Stimulated activated CD4-positive, alpha-beta T cell treated with anti-CD3 and anti-CD28 coated beads, Interleukin-2, amount 100 ng/mL, for 24 hours (primary cell): ENCODE results near the gene FAM151A.

ENCODE experiments used
- DNase-seq, 2 donors: peaks; one replicate each; pipeline ENCODE4 v3.0.0-alpha.2; 2020

The FAM151A gene

GRCh38 chr1:54603241-54603640, 20.1 kb downstream of the FAM151A start:
- DNase-seq = no peak

GRCh38 chr1:54602554-54602953, 20.8 kb downstream of the FAM151A start:
- DNase-seq = no peak

DNA sequence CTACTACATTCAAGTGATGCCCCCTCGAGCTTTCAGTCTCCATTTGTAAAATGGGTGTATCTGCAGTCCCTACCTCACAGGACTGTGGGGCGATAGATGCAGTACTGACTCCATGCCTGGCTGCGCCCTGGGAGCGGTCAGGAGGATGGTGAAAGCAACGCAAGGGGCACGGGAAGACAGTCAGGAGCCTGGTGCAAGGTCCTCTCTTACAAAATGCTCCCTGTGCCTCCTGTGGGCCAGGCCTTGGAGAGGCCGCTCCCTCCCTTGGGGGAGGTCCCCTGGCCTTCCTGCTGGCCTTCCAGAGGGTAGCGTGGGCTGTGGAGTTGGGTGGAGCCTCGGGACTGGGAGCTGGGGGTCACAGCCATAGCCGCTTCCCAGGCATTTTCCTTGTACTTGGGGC, 21.6 kb downstream of the FAM151A start:
- no peak for DNase-seq

- no peak for DNase-seq
These were observed 22.2 kb downstream of the FAM151A start for GRCh38 chr1:54600947-54601721.

GRCh38 chr1:54599211-54599823, 24.0 kb downstream of the FAM151A start:
- no peak for DNase-seq

- DNase-seq = no peak
These were observed 25.8 kb downstream of the FAM151A start for GRCh38 chr1:54597455-54598030.

DNA sequence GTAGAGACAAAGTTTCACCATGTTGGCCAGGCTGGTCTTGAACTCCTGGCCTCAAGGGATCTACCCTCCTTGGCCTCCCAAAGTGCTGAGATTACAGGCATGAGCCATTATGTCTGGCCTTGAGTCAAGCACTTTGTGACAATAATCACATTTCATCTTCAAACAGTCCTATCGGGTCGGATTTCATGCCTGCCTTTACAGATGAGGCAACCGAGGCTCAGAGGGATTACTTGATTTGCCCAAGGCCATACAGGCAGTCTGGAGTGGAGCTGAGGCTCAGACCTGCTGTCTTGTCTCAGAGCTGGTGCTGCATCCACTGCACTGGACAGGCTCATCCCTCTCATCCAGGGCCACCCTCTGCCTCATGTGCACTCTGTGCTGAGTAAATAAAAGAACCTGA, 26.6 kb downstream of the FAM151A start:
- DNase-seq = no peak

GRCh38 chr1:54595956-54596498, 27.3 kb downstream of the FAM151A start:
- DNase-seq = no peak

DNA sequence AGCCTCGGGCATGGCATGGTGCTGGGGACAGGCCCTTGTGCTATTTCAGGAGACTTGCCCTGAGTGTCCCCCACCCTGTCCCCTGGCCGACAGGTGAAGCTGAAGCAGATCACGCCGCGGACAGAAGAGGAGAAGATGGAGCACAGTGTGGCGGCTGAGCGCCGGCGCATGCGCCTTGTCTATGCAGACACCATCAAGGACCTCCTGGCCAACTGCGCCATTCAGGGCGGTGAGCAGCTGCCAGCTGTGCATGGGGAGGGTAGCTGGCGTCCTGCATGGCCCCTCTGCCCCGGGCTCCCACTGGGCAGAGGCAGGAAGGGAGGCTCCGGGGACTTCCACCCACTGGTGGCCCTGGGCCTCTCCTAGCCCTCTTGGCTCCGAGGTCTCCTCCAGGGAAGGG, 28.9 kb downstream of the FAM151A start:
- no peak for DNase-seq

DNA sequence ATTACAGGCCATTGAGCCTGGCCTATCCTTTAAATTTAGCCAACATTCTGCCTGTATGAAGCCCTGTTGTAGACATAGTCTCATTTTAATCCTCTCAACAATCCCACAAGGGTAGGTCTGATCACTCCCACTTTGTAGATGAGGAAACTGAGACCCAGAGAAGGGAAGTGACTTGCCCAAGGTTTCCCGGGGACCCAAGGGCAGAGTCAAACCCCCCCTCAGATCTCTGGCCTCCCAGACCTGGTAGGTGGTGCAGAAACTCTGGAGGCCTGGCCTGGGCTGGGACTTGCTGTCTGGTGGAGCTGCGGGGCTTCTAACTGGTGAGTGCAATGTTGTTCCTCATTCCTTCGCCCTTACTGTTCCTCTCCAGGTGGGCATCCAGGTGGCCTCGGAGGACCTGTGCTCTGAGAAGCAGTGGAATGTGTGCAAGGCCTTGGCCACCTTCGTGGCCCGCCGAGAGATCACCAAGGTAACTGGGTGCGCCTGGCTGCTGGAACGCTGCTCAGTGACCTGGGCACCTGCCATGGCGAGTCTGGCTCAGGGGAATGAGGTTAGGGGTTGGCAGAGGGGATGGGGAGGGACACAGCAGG, 29.7 kb downstream of the FAM151A start:
- no peak for DNase-seq

GRCh38 chr1:54591127-54591756, 32.1 kb downstream of the FAM151A start:
- DNase-seq = no peak

- no peak for DNase-seq
These were observed 34.9 kb downstream of the FAM151A start for GRCh38 chr1:54588377-54588776.

DNA sequence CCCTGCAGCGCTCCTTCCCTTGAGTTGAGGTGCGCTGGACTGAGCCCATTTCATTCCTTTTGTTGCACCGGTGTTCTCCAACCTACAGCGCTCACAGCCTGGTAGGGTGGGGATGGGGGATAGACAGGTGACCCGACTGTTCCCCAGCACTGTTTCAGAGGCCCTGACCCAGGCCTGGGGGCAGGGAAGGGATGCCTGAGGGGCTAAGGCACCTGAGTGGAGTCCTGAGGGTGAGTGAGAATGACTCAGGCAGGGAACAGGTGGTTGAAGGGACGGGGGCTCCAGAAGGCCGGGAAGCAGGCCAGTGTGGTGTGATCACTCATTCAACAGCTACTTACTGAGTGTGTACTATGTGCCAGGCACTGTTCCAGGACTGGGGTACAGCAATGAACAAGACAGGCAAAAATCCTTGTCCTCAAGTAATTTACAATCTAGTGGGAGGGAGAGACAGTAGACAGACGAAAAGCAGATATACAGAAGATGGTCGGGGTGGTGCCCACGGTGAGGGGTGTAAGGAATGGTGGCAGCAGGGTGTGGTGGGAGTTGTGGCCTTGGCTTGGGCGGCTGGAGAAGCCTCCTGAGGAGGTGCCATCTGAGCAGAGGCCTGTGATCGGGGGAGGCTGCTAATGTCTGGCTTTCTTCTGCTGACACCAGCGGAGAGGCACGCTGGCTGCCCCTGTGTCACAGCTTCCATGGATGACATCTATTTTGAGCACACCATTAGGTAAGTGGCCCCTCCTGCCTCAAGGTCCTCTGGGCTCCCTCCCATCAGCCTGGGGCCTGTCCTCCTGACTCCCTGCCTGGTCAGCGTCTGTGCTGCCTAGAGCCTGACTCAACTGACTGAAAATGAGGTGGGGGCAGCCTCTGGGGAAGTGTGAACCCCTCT, 37.9 kb downstream of the FAM151A start:
- no peak for DNase-seq

DNA sequence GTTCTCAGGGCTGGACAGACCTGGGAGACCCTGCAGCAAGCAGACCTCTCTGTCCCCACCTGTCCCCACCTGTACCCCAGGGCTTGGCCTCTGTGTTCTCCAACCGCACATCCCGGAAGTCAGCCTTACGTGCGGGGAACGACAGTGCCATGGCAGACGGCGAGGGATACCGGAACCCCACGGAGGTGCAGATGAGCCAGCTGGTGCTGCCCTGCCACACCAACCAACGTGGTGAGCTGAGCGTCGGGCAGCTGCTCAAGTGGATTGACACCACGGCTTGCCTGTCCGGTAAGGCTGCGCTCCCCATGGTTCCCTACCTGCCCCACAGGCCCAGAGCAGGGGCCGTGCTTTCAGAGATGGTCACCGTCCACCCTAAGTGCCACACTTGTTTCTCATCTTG, 38.8 kb downstream of the FAM151A start:
- DNase-seq = no peak

GRCh38 chr1:54583871-54584270, 39.5 kb downstream of the FAM151A start:
- no peak for DNase-seq

DNA sequence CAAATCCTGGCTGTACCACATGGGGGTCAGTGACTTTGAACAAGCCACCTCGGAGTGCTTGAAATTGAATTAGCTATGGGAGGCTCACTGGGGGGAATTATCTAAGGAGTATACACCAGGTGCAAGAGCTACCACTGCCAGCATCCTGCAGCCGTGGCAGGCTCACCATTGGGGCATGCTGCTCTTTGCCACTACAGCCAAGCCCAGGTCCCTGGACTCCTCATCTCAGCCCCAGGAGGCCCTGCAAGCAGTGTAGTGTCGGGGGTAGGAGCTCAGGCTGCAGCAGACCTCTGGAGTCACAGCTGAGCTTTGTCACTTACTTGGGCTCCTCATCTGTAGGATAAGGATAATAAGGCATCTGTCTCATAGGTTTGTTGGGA, 40.0 kb downstream of the FAM151A start:
- DNase-seq = no peak

- no peak for DNase-seq
These were observed 40.6 kb downstream of the FAM151A start for GRCh38 chr1:54582566-54583306.

DNA sequence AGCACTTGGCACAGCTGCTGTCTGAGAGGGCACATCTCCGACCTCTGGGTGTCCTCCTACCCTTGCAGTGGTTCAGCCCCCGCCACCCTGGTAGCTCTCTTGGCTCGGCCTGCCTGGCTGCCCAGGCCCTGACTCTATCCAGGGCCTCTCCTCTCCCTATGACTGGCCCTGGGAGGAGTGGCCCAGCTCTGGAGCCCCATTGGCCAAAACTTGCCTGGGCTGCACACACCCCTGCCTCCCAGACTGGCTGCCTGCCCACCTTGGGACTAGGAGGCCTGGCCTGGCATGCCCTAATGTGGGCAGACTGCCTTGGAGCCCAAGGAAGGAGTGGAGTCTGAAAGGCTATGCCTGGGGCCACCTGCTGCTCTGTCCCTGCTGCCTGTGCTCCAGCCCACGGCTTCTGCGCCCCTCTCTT, 41.7 kb downstream of the FAM151A start:
- DNase-seq = no peak

- DNase-seq = no peak
These were observed 42.3 kb downstream of the FAM151A start for GRCh38 chr1:54580856-54581550.

DNA sequence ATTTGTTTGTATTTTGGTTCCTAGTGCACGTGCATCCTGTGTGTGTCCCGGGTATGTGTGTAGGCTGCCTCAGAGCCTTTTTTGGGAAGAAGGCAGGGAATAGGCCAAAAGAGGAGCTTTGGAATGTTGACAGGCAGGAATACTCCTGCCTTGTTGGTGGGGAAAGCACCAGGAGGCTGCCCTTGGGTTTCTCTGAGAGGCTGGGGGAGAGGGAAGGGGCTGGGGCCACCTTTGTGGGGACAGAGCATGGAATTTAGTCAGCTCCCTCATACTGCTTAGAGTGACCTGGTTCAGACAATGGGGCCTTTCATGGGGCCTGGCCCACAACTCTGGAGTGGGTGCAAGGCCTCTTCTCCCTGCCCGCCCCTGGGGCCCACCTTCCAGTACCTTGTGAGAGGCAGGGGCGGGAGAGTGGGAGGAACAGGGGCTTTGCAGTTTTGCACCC, 44.0 kb downstream of the FAM151A start:
- no peak for DNase-seq

DNA sequence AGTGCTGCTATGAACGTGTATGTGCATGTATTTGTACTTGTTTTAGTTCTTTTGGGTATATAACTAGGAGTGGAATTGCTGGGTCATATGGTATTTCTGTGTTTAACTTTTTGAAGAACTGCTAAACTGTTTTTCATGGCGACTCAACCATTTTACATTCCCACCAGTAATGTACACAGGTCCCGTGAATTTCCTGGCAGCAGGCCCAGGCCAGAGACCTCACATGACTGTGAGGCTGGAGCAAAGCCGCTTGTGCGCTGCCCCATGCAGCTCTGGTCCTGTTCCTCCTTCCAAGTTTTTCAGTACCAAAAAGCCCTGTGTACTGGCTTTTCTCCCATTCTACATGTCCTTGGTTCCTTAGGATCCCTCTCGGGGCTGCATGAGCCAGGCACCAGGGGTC, 45.7 kb downstream of the FAM151A start:
- no peak for DNase-seq
